Measurements from ENCODE around the gene CPSF2.
"Not testable (repeated sequence)": the region's sequence is repeated elsewhere in the genome, so short reads cannot be mapped to it uniquely, and the experiment has no call there.

Gene CPSF2

DNA sequence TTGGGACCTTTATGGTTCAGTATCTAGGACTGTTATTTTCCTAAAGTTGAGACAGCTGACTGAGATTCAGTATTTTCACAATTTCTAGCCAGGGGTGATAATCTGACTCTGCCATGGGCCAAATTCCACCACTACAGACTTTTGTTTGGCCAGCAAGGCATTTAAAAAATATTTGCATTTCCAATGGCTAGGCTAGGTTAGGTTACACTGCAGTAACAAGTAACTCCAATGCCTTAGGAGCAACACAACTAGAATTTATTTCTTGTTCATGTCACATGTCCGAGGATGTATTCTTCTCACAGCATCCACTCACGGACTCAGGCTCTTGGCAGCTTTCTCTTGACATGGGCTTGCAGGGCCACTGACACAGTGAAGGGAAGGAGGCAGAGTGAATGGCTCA is 83.0 kb downstream of the CPSF2 start:
- H3K27me3 ChIP-seq (ENCODE audit: control insufficient read depth, insufficient read depth, low read length): peaks cover 40% of the 10 kb centered on the region

DNA sequence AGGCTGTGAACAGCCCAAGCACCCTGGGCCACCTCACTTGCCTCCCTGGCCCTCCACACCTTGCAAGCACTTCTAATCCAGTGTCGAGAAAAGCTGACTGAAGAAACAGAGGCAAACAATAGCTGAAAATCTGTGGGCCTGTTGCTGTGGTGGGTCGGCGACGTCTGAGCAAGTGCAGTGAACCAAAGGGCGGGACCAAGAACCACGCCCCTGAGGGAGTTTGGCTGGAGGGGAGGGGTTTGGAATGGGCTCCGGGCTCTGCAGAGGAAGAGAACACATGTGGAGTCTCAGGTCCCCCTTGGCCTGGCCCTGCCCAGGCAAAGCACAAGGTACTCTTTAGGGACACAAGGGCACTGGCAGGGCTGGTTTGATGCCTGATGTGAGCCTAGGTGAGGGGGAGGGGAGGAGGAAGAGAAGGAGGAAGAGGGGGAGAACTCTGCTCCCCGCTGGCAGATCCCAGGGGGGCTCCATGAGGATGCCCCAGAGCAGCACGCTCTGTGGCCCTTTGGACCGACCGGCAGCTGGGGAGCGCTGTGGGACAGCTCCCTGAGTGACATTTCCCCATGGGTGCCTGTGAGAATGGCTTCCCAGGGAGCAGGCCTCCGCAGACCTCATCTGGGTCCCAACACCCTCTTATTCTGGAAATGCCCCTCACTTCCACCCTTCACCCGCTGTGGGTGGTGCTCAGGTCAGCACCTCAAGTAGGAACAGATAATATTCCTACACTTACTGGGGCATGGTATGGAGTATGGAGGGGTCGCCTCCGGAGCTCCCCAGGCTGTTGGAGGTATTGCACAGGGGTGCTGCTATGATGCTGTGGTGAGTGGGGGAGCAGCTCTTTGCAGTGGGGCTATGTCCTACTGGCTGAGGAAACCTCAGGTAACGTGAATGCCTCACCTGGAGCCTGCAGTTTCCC is 85.5 kb downstream of the CPSF2 start:
- H3K9ac ChIP-seq (ENCODE audit: low read depth, low read length): no peak overlapping the region
- H3K4me2 ChIP-seq (ENCODE audit: low read length): no peak overlapping the region
- no peaks in the 10 kb centered on the region for H3K9me3 ChIP-seq (replicated peaks; ENCODE audit: low read length)
- H3K4me3 ChIP-seq (ENCODE audit: low read length): no peak overlapping the region
- H3K36me3 ChIP-seq (ENCODE audit: insufficient read depth, low read length): no peaks in the 10 kb centered on the region
- H3K4me1 ChIP-seq (ENCODE audit: control insufficient read depth, insufficient read depth, low read length): no peaks in the 10 kb centered on the region
- peaks cover 27% of the 10 kb centered on the region for H3K27me3 ChIP-seq (ENCODE audit: control insufficient read depth, insufficient read depth, low read length)

More for the DNA sequence above, 83.0 kb downstream of the CPSF2 start:
- Histone ChIP-seq H3K9ac (ENCODE audit: low read depth, low read length) (no peak overlapping the region), H3K9me3 (replicated peaks; ENCODE audit: low read length) (no peaks in the 10 kb centered on the region), H3K4me1 (ENCODE audit: control insufficient read depth, insufficient read depth, low read length) (no peaks in the 10 kb centered on the region), H3K4me3 (ENCODE audit: low read length) (no peak overlapping the region), H3K36me3 (ENCODE audit: insufficient read depth, low read length) (no peaks in the 10 kb centered on the region), H3K4me2 (ENCODE audit: low read length) (no peak overlapping the region)

- Histone ChIP-seq H3K27me3 (ENCODE audit: control insufficient read depth, insufficient read depth, low read length) (peaks cover 26% of the 10 kb centered on the region), H3K4me1 (ENCODE audit: control insufficient read depth, insufficient read depth, low read length) (no peaks in the 10 kb centered on the region), H3K36me3 (ENCODE audit: insufficient read depth, low read length) (no peaks in the 10 kb centered on the region), H3K9me3 (replicated peaks; ENCODE audit: low read length) (no peaks in the 10 kb centered on the region), H3K4me2 (ENCODE audit: low read length) (no peak overlapping the region), H3K4me3 (ENCODE audit: low read length) (no peak overlapping the region), H3K9ac (ENCODE audit: low read depth, low read length) (no peak overlapping the region)
Observed at GRCh38 chr14:92207928-92208265, 86.1 kb downstream of the CPSF2 start.

DNA sequence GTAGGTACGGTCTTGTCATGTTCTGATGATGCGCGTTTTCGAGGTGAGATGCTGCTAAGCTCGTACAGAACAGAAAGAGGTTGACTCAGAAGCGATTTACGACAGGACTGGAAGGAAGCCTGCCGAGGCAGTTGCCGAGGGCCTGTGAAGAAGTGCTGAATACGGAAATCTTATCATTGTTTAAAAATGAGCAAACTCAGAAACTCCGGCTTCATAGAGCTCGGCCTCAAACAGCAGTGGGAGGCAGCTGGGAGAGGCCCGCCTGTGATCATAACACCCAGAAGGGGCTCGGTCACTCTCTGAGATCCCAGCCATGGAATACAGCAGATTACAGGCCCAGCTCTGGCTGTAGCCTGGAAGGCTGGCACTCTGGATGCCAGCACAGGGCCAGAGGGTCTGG is 87.4 kb downstream of the CPSF2 start:
- H3K9ac ChIP-seq (ENCODE audit: low read depth, low read length): no peak overlapping the region
- no peaks in the 10 kb centered on the region for H3K36me3 ChIP-seq (ENCODE audit: insufficient read depth, low read length)
- no peak overlapping the region for H3K4me2 ChIP-seq (ENCODE audit: low read length)

DNA sequence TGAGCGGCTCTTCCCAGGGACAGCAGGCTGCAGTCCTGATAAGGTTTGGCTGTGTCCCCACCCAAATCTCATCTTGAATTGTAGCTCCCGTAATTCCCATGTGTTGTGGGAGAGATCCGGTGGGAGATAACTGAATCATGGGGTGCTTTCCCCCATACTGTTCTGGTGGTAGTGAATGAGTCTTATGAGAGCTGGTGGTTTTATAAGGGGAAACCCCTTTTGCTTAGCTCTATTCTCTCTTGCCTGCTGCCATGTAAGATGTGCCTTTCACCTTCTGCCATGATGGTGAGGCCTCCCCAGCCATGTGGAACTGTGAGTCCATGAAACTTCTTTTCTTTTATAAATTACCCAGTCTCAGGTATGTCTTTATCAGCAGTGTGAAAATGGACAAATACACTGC is 91.4 kb downstream of the CPSF2 start:
- H3K4me2 ChIP-seq (ENCODE audit: low read length); H3K9ac ChIP-seq (ENCODE audit: low read depth, low read length); H3K4me1 ChIP-seq (ENCODE audit: control insufficient read depth, insufficient read depth, low read length); H3K4me3 ChIP-seq (ENCODE audit: low read length); H3K9me3 ChIP-seq (replicated peaks; ENCODE audit: low read length); H3K36me3 ChIP-seq (ENCODE audit: insufficient read depth, low read length); H3K27me3 ChIP-seq (ENCODE audit: control insufficient read depth, insufficient read depth, low read length): not testable (repeated sequence)

More for the DNA sequence above, 87.4 kb downstream of the CPSF2 start:
- Histone ChIP-seq H3K9me3 (replicated peaks; ENCODE audit: low read length) (no peaks in the 10 kb centered on the region), H3K27me3 (ENCODE audit: control insufficient read depth, insufficient read depth, low read length) (peaks cover 20% of the 10 kb centered on the region), H3K4me3 (ENCODE audit: low read length) (no peak overlapping the region), H3K4me1 (ENCODE audit: control insufficient read depth, insufficient read depth, low read length) (no peaks in the 10 kb centered on the region)

- H3K4me1 ChIP-seq (ENCODE audit: control insufficient read depth, insufficient read depth, low read length): no peaks in the 10 kb centered on the region
- peaks cover 4% of the 10 kb centered on the region for H3K27me3 ChIP-seq (ENCODE audit: control insufficient read depth, insufficient read depth, low read length)
- no peaks in the 10 kb centered on the region for H3K36me3 ChIP-seq (ENCODE audit: insufficient read depth, low read length)
- no peaks in the 10 kb centered on the region for H3K9me3 ChIP-seq (replicated peaks; ENCODE audit: low read length)
- no peak overlapping the region for H3K4me2 ChIP-seq (ENCODE audit: low read length)
- no peak overlapping the region for H3K9ac ChIP-seq (ENCODE audit: low read depth, low read length)
- H3K4me3 ChIP-seq (ENCODE audit: low read length): no peak overlapping the region
Observed at GRCh38 chr14:92215579-92215978, 93.8 kb downstream of the CPSF2 start.

DNA sequence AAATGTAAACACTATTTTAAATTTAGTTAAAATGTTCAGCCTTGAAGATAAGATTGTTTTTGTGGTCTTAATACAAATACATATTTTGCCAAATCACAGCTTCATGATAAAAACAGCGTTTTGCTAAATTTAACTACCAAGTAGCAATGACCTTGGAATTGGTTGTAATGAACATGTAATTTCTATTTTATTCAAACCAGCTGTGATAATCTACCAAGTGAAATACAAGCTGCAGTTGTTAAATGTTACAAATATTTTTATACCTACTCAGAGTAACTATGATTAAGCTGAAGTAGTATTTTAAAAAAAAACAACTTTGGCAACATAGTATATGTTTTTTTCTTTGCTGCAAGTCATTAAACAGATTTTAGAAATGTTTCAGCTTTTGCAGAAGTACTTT is 96.2 kb downstream of the CPSF2 start:
- H3K9me3 ChIP-seq (replicated peaks; ENCODE audit: low read length): no peaks in the 10 kb centered on the region
- H3K27me3 ChIP-seq (ENCODE audit: control insufficient read depth, insufficient read depth, low read length): peaks cover 15% of the 10 kb centered on the region
- no peaks in the 10 kb centered on the region for H3K36me3 ChIP-seq (ENCODE audit: insufficient read depth, low read length)
- no peaks in the 10 kb centered on the region for H3K4me1 ChIP-seq (ENCODE audit: control insufficient read depth, insufficient read depth, low read length)
- no peak overlapping the region for H3K4me3 ChIP-seq (ENCODE audit: low read length)
- H3K4me2 ChIP-seq (ENCODE audit: low read length): no peak overlapping the region
- H3K9ac ChIP-seq (ENCODE audit: low read depth, low read length): no peak overlapping the region

Data from skeletal muscle satellite cell (primary cell).